GM18505 (cell line): ENCODE results near the gene ATP6V0E1.

Experiments used
- ATAC-seq: cut with Tn5 transposase; IDR thresholded peaks from one replicate; pipeline ENCODE4 v1.9.1; 2021; ENCODE audit not compliant: unreplicated experiment
- POLR2A ChIP-seq: IDR thresholded peaks from 4 replicates; pipeline ENCODE4 v1.6.1; 2011; ENCODE audit warnings: borderline replicate concordance; ENCODE audit not compliant: insufficient read depth, insufficient read length; ENCODE audit errors: extremely low read depth

Gene ATP6V0E1

DNA sequence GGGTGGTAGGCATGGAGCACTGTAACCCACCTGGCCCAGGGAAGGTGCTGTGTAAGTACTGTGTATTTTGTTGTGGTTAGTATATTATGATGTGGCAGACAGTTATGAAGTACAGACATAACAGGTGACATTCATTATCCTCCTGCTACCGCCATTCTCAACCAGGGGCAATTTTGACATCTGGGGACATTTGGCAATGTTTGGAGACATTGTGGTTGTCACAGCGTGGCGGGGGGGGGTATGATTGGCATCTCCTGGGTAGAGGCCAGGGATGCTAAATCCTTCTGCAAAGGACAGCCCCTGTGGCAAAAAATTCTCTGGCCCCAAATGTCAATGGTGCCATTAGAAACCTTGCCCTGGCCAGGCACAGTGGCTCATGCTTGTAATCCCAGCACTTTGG lies 34.1 kb upstream of the ATP6V0E1 start:
- TF ChIP-seq POLR2A = no peak
- no peak for ATAC-seq

DNA sequence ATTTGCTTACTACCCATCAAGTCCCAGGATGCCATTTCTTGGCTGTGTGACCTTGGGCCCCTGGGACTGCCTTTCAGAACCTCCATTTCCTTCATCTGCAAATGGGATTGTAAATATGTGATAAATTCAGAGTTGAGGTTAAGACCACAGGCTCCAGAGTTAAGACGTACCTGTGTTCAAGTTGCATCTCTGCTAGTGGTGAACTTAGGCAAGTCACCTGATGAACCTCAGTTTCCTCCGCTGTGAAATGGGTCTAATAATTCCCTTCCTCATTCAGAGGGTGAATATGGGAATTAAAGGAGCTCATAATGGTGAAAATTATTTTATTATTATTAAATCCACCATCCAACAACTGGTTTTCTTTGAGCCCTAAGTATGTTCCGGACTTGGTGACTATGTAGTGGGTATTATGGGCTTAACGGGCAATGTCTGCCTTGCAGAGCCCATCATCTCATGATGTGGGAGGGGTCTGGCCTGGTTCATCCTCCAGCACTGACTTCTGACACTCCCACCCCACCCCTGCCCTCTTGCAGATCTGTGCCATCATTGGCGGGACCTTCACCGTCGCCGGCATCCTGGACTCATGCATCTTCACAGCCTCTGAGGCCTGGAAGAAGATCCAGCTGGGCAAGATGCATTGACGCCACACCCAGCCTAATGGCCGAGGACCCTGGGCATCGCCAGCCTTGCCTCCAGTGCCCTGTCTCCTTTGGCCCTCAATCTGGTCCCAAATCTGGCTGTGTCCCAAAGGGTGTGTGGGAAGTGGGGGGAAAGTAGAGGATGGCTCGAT lies 33.2 kb upstream of the ATP6V0E1 start:
- ATAC-seq = no peak
- no peak for TF ChIP-seq POLR2A

DNA sequence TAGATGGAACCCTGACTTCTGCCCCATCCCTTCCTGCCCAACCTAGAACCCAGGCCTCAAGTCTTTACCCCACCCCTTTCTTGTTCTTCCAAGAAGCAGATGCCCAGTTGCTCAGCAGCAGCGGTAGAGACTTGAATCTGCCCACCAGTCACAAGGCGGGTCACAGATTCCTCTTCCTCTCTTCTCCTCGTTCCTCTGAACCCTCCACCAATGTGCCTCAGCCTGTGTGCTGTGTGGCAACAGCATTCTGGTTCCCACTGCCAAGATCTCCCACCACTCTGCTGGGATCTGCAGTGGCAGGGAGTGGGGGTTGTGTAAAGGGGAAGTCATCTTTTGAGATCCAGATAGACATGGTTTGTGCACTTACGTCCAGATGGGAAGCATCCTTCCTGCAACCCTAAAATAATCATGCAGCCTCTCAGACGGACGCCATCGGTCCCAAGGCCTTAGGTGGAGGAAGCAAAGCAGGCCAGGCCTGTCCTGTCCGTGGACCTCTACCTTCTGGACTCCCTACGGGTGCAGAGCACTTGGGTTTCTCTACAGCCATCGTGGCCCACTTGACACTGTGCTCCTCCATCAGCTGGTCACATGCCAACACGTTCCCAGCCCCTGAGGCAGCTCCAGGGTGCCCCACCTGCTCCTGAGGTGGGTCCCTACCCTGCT lies 32.1 kb upstream of the ATP6V0E1 start:
- ATAC-seq = no peak

DNA sequence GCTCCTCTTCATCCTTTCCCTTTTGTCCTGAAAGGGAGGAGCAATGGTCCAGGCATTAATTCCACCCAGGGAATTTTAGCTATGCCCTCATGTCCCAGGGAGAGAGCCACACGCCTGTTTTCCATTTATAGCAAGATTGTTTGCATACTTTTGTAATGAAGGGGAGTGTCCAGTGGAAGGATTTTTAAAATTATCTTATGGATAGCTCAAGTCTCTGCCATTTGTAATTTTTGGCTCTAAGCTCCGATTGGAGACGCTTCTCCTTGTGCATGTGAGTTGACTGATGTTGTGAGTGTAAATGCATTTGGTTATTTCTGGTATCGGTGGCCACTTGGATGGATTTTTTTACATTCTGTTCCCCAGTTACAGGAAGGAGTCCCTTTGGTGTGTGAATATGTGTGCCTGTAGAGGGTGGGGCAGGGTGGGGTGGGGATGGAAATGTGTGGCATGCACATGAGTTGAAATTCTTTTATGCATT lies 31.5 kb upstream of the ATP6V0E1 start:
- ATAC-seq = no peak
- TF ChIP-seq POLR2A = no peak

More for the DNA sequence above, 32.1 kb upstream of the ATP6V0E1 start:
- no peak for TF ChIP-seq POLR2A

DNA sequence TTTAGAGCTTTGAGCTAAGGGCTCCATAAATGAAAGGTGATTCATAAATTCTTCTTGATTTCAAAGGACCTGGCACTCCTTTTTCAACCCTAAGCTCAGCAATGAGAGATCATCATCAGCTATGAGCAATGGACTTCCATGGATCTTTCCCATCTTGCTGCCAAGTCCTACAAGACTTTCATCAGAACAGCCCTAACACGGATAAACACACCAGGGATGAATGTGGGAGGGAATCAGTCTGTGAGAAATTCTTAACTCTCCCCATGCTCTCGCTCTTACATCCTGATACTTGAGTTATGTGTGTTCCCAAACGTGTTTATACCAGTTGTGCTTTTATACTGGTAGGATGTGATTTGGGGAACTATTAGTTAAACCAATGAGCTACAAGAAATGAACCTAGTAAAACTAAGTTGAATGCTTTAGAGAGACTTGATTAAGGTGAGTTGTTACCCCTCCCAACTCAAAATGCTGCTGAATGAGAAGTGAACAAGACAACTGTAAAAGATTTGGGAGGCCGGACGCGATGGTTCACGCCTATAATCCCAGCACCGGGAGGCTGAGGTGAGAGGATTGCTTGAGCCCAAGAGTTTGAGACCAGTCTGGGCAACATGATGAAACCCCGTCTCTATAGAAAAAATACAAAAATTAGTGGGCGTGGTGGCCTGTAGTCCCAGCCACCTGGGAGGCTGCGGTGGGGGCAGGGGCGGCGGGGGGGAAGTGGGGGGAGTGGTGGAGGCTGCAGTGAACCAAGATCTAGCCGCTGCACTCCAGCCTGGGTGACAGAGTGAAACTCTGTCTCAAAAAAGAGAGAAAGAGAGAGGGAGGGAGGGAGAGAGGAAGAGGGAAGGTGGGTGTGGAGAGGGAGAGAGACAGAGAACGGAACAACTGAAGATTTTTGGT lies 29.5 kb upstream of the ATP6V0E1 start:
- no peak for ATAC-seq
- TF ChIP-seq POLR2A = no peak

DNA sequence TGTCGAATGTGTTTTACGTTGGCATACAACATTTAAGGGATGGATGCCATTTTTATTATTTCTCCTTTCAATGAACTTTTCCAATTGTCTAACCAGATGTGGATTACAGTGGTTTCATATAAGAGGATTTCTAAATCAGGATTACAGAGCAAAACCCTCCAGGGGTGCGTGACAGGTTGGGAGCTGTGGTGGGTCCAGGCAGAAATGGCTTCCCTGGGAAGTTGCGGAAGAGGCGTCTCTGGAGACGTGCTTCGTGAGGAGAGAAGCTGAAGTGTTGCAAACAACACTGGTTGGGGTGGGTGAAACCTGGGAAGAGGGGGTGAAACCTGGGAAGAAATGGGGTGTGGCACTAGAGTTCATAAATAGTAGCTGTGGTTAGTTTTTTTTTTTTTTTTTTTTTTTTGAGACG lies 28.8 kb upstream of the ATP6V0E1 start:
- no peak for ATAC-seq
- no peak for TF ChIP-seq POLR2A

DNA sequence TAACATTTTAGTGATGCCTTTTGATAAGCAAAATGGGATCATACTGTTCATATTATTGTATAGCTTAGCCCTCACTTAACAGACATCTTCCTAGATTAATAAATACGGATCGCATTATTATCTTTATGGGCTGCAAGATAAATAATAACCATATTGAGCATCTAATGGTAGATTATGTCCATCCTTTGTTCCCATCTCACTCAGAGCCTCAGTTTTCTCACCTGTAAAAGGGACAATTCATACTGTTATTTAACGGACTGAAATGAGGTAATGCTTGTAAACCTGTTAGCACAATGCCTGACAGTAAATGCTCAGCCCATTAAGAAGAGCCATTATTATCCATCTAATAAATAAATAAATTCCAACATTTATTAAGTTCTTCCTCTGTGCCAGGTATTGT lies 27.3 kb upstream of the ATP6V0E1 start:
- TF ChIP-seq POLR2A = no peak
- no peak for ATAC-seq

DNA sequence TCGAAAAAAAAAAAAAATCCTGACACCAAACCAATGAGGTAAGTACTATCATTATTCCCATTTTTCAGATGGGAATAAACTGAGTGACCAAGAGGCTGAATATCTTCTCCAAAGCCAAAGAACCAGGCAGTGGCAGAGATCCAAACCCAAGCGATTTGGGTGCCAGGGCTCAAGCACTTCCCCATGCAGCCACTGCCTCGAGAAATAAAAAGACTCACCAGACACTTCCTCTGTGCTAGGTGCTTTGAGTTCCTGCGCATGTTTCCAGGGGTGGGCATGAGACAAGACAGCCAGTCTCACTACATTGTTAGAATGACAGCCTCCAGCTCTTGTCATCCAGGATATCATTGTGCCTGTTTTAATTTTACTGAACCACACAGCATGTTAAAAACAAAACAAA lies 26.6 kb upstream of the ATP6V0E1 start:
- ATAC-seq = no peak
- TF ChIP-seq POLR2A = no peak

DNA sequence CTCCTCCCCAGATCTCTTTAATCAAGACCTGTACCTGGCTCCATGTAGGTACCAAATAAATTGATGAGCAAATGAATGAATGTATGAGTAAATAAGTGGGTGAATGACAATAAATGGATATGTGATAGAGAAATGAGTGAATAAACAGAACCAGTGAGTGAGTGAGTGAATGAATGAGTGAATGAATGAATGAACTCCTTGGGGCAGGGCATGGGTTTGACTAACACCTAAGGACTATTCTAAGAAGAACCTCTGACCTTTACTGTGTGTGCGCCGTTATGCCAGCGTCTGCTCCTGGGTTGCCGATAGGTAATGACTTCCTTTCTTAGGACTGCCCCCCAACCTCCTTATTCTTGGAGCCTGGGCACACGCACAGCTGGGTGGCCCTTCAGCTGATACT lies 26.1 kb upstream of the ATP6V0E1 start:
- TF ChIP-seq POLR2A = no peak
- no peak for ATAC-seq

DNA sequence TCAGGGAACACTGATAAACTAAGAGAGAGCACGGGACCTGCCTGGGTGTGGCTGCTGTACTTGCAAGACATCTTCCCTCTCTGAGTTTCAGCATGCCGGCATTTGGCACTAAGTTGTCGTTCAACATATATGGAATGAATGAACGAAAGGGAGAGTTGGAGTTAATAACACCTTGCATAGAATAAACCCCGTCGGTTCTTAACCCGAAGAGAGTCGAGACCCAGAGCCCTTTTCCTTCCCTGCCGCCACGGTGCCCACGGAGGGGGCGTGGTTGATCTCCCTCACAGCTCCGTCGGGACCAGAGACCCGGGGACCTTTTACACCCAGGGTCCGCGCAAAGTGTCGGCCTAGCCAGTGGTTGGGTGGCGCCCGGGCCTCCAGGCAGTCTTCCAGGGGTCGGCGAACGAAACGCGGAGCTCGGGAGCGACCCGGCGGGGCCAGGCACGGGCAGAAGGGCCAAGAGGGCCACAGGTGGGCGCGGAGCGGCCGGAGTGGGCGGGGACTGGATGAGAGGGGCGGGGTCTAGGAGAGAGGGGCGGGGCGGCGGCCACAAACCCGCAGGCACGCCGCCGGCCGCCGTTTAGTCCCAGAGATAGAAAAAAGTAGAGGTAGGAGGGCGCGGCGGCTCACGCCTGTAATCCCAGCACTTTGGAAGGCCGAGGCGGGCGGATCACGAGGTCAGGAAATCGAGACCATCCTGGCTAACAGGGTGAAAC lies 25.1 kb upstream of the ATP6V0E1 start:
- TF ChIP-seq POLR2A = peak; percentile 14
- peak; percentile 64 for ATAC-seq

DNA sequence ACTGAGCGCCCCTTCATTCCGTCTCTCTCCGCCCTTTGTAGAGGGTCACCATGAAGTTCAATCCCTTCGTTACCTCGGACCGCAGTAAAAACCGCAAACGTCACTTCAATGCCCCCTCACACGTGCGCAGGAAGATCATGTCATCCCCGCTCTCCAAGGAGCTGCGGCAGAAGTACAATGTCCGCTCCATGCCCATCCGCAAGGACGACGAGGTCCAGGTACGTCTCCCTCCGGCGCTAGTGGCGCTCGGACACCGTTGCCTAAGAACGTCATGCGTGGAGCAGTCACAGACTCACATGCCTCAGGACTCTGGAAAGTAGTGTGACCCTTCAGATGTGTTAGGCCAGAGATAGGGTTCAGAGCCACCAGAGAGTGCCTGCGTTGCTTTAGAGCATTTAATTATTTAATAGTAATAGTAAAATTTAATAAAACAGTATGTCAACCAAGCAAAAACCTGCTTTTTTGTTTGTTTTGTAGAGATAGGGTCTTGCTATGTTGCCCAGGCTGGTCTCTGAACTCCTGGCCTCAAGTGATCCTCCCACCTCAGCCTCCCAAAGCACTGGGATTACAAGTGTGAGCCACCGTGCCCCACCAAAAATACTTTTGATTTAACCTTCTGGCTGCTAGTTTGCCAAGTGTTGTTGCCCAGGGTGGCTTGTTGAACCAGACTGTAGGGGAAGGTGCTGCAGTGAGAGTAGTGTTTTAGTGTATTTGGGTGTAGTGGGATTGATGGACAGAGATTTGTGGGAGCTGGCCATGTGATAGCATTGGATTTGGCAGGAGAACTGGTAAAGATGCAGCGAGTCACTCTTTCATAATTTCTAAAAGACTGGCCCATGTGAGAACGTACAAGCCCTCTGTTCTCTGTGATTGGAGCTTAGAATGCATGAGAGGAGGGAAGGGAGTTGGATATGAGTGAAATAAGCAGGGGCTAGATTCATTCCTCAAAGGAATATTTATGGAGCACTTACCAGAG lies 23.5 kb upstream of the ATP6V0E1 start:
- TF ChIP-seq POLR2A = no peak
- ATAC-seq = no peak

DNA sequence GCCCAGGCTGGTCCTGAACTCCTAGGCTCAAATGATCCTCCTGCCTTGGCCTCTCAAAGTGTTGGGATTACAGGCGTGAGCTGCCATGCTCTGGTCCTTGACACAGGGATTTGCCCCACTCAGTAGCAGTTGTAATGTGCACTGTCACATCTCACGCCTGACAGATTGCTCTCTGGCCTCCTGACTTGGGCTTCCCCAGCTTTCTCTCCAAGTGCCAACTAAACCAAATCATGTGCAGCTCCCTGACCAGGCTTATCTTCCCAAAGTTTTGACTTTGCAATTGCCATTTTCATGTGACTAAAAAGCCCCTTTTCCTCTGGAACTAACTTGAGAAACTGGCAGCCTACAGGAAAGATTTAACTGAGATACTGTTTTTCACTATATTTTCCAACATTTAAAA lies 13.7 kb upstream of the ATP6V0E1 start:
- no peak for TF ChIP-seq POLR2A
- no peak for ATAC-seq

DNA sequence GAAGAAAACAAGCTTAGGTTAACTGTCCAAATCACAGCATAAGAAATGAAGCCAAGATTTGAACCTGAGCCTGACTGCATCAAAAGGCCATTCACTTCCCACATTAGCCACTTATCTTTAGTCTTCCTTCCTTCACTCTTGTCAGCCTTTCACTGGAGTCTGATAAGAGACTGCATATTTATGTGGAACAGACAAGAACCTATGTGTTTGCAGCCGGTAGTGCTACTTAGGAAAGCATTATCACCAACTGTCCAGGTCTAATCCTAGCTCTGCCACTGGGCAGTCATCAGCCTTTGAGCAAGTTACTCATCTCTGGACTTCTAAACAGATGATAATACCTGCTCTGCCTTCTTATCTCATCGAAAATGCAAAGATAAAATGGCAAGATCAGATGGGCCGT lies 12.1 kb upstream of the ATP6V0E1 start:
- ATAC-seq = no peak
- TF ChIP-seq POLR2A = no peak
